GM12878 (cell line): ENCODE measurements around the gene TRUB2. TPM values are rescaled to one million over a fixed set of nuclear protein-coding genes. Genes with fewer than 3 reads are reported as not detected.
A peak's percentile ranks its signal among the peaks of the same experiment; 100 is the strongest.

Experiments used
- BCL11A ChIP-seq: IDR thresholded peaks from 2 replicates; pipeline ENCODE4 v1.6.1; 2011; ENCODE audit warnings: low read depth, low read length
- BHLHE40 ChIP-seq, 2 experiments: fragments of 450-650 bp in 1 of 2; IDR thresholded peaks; 2 replicates each; pipeline ENCODE4 v1.6.1; 2011 to 2017; ENCODE audit warnings: low read depth in 2 of 2, borderline replicate concordance in 1 of 2, improper control_type of control experiment in 1 of 2, low read length in 1 of 2, mild to moderate bottlenecking in 1 of 2
- BMI1 ChIP-seq: fragments of 450-650 bp; IDR thresholded peaks from 2 replicates; pipeline ENCODE4 v1.6.1; 2016; ENCODE audit warnings: mild to moderate bottlenecking, moderate library complexity, borderline replicate concordance
- CEBPB ChIP-seq, 2 experiments: fragments of 150-350 bp in 1 of 2; IDR thresholded peaks; 2 replicates each; pipeline ENCODE4 v1.6.1; 2012 to 2014; ENCODE audit warnings: low read depth in 2 of 2, low read length in 2 of 2, borderline replicate concordance in 1 of 2, inconsistent platforms in 1 of 2
- E4F1 ChIP-seq: fragments of 450-650 bp; IDR thresholded peaks from 2 replicates; pipeline ENCODE4 v1.6.1; 2018; ENCODE audit warnings: borderline replicate concordance, mild to moderate bottlenecking; ENCODE audit not compliant: partially characterized antibody
- EED ChIP-seq: sonication (generic); IDR thresholded peaks from 2 replicates; pipeline ENCODE4 v1.6.1; 2016; ENCODE audit warnings: antibody characterized with exemption, low read depth
- FOXK2 ChIP-seq: fragments of 450-650 bp; IDR thresholded peaks from 2 replicates; pipeline ENCODE4 v1.6.1; 2017; ENCODE audit warnings: mild to moderate bottlenecking, moderate library complexity
- HSF1 ChIP-seq: fragments of 150-350 bp; IDR thresholded peaks from 2 replicates; pipeline ENCODE4 v1.6.1; 2014; ENCODE audit warnings: mild to moderate bottlenecking, low read depth, low read length
- IKZF1 ChIP-seq: fragments of 450-650 bp; conservative IDR thresholded peaks from 2 replicates; pipeline ENCODE4 v1.6.1; 2017; ENCODE audit warnings: antibody characterized with exemption, mild to moderate bottlenecking
- IRF5 ChIP-seq: fragments of 450-650 bp; IDR thresholded peaks from 2 replicates; pipeline ENCODE4 v1.6.1; 2017; ENCODE audit warnings: borderline replicate concordance
- KDM1A ChIP-seq: fragments of 200-600 bp; sonication (generic); IDR thresholded peaks from 2 replicates; pipeline ENCODE4 v1.6.1; 2016; ENCODE audit warnings: borderline replicate concordance
- MEF2B ChIP-seq: fragments of 450-650 bp; IDR thresholded peaks from 2 replicates; pipeline ENCODE4 v1.6.1; 2018; ENCODE audit warnings: mild to moderate bottlenecking, moderate library complexity; ENCODE audit not compliant: partially characterized antibody, poor library complexity, severe bottlenecking
- MYC ChIP-seq: IDR thresholded peaks from 2 replicates; pipeline ENCODE4 v1.6.1; 2011; ENCODE audit warnings: mild to moderate bottlenecking, low read length, moderate library complexity, inconsistent platforms; ENCODE audit not compliant: insufficient read depth, insufficient replicate concordance, insufficient read length, severe bottlenecking
- NFYA ChIP-seq: IDR thresholded peaks from 2 replicates; pipeline ENCODE4 v1.6.1; 2011; ENCODE audit warnings: low read depth, mild to moderate bottlenecking, low read length, improper control_type of control experiment, borderline replicate concordance
- PML ChIP-seq: IDR thresholded peaks from 2 replicates; pipeline ENCODE4 v1.6.1; 2012; ENCODE audit warnings: low read length, inconsistent platforms
- RB1 ChIP-seq: fragments of 450-650 bp; formaldehyde crosslinking; IDR thresholded peaks from 2 replicates; pipeline ENCODE4 v1.6.1; 2017; ENCODE audit warnings: mild to moderate bottlenecking, borderline replicate concordance
- RELB ChIP-seq: fragments of 450-650 bp; IDR thresholded peaks from 2 replicates; pipeline ENCODE4 v1.6.1; 2017; ENCODE audit warnings: low read depth, mild to moderate bottlenecking, moderate library complexity
- SMC3 ChIP-seq: IDR thresholded peaks from 2 replicates; pipeline ENCODE4 v1.6.1; 2011; ENCODE audit warnings: low read length, improper control_type of control experiment, borderline replicate concordance
- SP1 ChIP-seq: IDR thresholded peaks from one replicate; pipeline ENCODE4 v1.6.1; 2011; ENCODE audit warnings: low read depth, low read length
- STAT3 ChIP-seq: IDR thresholded peaks from 2 replicates; pipeline ENCODE4 v1.6.1; 2011; ENCODE audit warnings: low read depth, low read length, improper control_type of control experiment
- SUZ12 ChIP-seq: fragments of 200-600 bp; sonication (generic); IDR thresholded peaks from one replicate; pipeline ENCODE4 v1.6.1; 2018; ENCODE audit warnings: antibody characterized with exemption, mild to moderate bottlenecking; ENCODE audit not compliant: unreplicated experiment
- TARDBP ChIP-seq: IDR thresholded peaks from 2 replicates; pipeline ENCODE4 v1.6.1; 2016; ENCODE audit warnings: borderline replicate concordance
- TCF7 ChIP-seq: IDR thresholded peaks from 2 replicates; pipeline ENCODE4 v1.6.1; 2014; ENCODE audit warnings: antibody characterized with exemption, borderline replicate concordance
- YY1 ChIP-seq: IDR thresholded peaks from 2 replicates; pipeline ENCODE4 v1.6.1; 2011; ENCODE audit warnings: low read depth, mild to moderate bottlenecking, low read length
- polyA plus RNA-seq, 11 experiments: library from polyadenylated mRNA; depleted of rRNA in 4 of 11; unstranded in 6 of 11; stranded (reverse) in 5 of 11; fragments of >200 nt; fragmentation: Nextera tagmentation in 4 of 11; fragmentation: Illumina TruSeq in 1 of 11; extraction: Ambion mirVana in 4 of 11; extraction: Trizol in 1 of 11; gene quantifications; 1 replicate in 1 of 11; 2 replicates in 10 of 11; pipeline versions ENCODE4 v1.2.1 to v1.2.3, GENCODE V29; 2011 to 2016; ENCODE audit warnings: inconsistent platforms in 2 of 11, missing spikeins in 2 of 11, low read depth in 1 of 11
- total RNA-seq, 4 experiments: library from RNA; depleted of rRNA in 3 of 4; stranded (reverse); fragments of >200 nt in 3 of 4; fragmentation: Illumina TruSeq in 1 of 4; extraction: Trizol in 1 of 4; gene quantifications; 2 replicates each; pipeline versions ENCODE4 v1.2.1 to v1.2.3, GENCODE V29; 2013 to 2021

Gene TRUB2
- total and polyA plus RNA-seq, 10 of the 15 experiments (the other 5 are each of a cell fraction or from before 2014, with no cell fraction given), result 2.8 to 70.5 (median 37.2) TPM

- TF ChIP-seq IRF5, result no peak
- TF ChIP-seq CEBPB (IDR thresholded peaks at IDR 0.05; ENCODE audit: borderline replicate concordance in 1 of 2, low read depth in 2 of 2, low read length in 2 of 2), result no peak
- no peak for TF ChIP-seq SUZ12
- TF ChIP-seq BCL11A, result no peak
- TF ChIP-seq TARDBP, result peak; percentile 88; the same call in 1 of the 2 replicates
- peak; percentile 99 for TF ChIP-seq RELB
- TF ChIP-seq BMI1, result peak; percentile 90
- TF ChIP-seq FOXK2, result peak; percentile 79
- no peak; the same call in 1 of the 2 replicates for TF ChIP-seq TCF7
- peak; percentile 82 for TF ChIP-seq SP1
- TF ChIP-seq IKZF1, result peak; percentile 96
- TF ChIP-seq EED, result no peak
- no peak for TF ChIP-seq HSF1
- TF ChIP-seq YY1, result peak; percentile 99
- peak; percentile 34 for TF ChIP-seq MEF2B
- TF ChIP-seq MYC, result peak; percentile 81
- TF ChIP-seq STAT3, result no peak
- peak in 1 of 2 experiments; percentile 42; a peak in 1 of 4 replicates for TF ChIP-seq BHLHE40 (IDR thresholded peaks at IDR 0.05; ENCODE audit: borderline replicate concordance in 1 of 2, low read depth in 2 of 2, low read length in 1 of 2)
- no peak for TF ChIP-seq KDM1A
- TF ChIP-seq NFYA, result no peak
- peak; percentile 9; the same call in 1 of the 2 replicates for TF ChIP-seq PML
- peak; percentile 95; the same call in 1 of the 2 replicates for TF ChIP-seq RB1
- TF ChIP-seq SMC3, result no peak
- peak; percentile 79 for TF ChIP-seq E4F1
These were observed at the start of gene TRUB2, which contains the start of gene COQ4 (continued) for GRCh38 chr9:128322404-128323211.
